Measurements from ENCODE around the gene SRSF12. TPM values are rescaled to one million over a fixed set of nuclear protein-coding genes. Genes with fewer than 3 reads are reported as not detected.

SRSF12 gene
- total RNA-seq, 1 donor from 2014 or later, result 14.7 TPM

DNA sequence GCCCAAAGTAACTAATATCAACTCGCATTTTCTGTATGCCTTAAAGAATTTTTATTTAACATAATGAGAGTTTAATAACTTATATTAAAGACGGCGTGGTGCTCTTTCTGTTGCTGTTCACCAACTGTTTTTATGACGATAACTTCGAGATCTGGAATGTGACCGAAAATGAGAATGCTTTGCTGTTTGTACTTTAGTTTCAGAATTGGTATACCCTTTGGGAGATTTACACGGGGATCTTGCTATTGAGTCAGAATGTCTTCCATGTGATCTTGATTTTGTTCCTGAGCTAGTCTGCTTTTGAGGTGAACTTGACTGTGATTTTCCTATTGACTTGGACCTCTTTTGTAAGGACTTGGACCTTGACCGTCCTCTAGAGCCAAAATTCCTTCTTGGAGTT, 19.4 kb downstream of the SRSF12 start:
- no peak for DNase-seq (ENCODE audit: low spot score in 2 of 2, unreplicated experiment in 2 of 2)
- Mint-ChIP-seq H3K27me3 (ENCODE audit: low read depth) (no peaks in the 10 kb centered on the region), H3K4me3 (no peak overlapping the region), H3K4me1 (no peaks in the 10 kb centered on the region), H3K36me3 (peaks cover 6% of the 10 kb centered on the region), H3K27ac (no peak overlapping the region), H3K9me3 (no peaks in the 10 kb centered on the region)
- TF ChIP-seq CTCF (IDR thresholded peaks at IDR 0.05; ENCODE audit: unreplicated experiment), result no peak

- Mint-ChIP-seq H3K36me3 (peaks cover 28% of the 10 kb centered on the region), H3K27ac (peak overlapping the region; percentile 32), H3K4me1 (peaks cover 25% of the 10 kb centered on the region), H3K27me3 (ENCODE audit: low read depth) (no peaks in the 10 kb centered on the region), H3K4me3 (no peak overlapping the region), H3K9me3 (no peaks in the 10 kb centered on the region)
- DNase-seq (ENCODE audit: low spot score in 2 of 2, unreplicated experiment in 2 of 2), result no peak
- no peak for TF ChIP-seq CTCF (IDR thresholded peaks at IDR 0.05; ENCODE audit: unreplicated experiment)
Measured at GRCh38 chr6:89087881-89088280, 30.0 kb downstream of the SRSF12 start.

GRCh38 chr6:89085409-89086205, 32.3 kb downstream of the SRSF12 start:
- H3K27ac Mint-ChIP-seq, result peak overlapping the region; percentile 15
- H3K9me3 Mint-ChIP-seq, result no peaks in the 10 kb centered on the region
- peaks cover 28% of the 10 kb centered on the region for H3K36me3 Mint-ChIP-seq
- no peak for TF ChIP-seq CTCF (IDR thresholded peaks at IDR 0.05; ENCODE audit: unreplicated experiment)
- peaks cover 29% of the 10 kb centered on the region for H3K4me1 Mint-ChIP-seq
- DNase-seq (ENCODE audit: low spot score in 2 of 2, unreplicated experiment in 2 of 2), result no peak
- H3K4me3 Mint-ChIP-seq, result no peak overlapping the region
- no peaks in the 10 kb centered on the region for H3K27me3 Mint-ChIP-seq (ENCODE audit: low read depth)

GRCh38 chr6:89084954-89085353, 32.9 kb downstream of the SRSF12 start:
- no peak for DNase-seq (ENCODE audit: low spot score in 2 of 2, unreplicated experiment in 2 of 2)
- Mint-ChIP-seq H3K27me3 (ENCODE audit: low read depth) (no peaks in the 10 kb centered on the region), H3K36me3 (peaks cover 28% of the 10 kb centered on the region)

DNA sequence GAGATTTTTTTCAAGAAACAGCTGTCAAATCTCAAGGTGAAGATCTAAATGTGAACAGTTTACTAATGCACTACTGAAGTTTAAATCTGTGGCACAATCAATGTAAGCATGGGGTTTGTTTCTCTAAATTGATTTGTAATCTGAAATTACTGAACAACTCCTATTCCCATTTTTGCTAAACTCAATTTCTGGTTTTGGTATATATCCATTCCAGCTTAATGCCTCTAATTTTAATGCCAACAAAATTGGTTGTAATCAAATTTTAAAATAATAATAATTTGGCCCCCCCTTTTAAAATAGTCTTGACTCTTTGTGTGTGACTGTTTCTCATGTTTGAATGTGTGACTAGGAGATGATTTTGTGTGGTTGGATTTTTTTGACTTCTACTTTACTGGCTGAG, 33.3 kb downstream of the SRSF12 start:
- Mint-ChIP-seq H3K36me3 (peaks cover 28% of the 10 kb centered on the region), H3K9me3 (no peaks in the 10 kb centered on the region), H3K27me3 (ENCODE audit: low read depth) (no peaks in the 10 kb centered on the region), H3K4me1 (peaks cover 29% of the 10 kb centered on the region), H3K27ac (peak overlapping the region; percentile 15), H3K4me3 (peak overlapping the region; percentile 18)
- no peak for DNase-seq (ENCODE audit: low spot score in 2 of 2, unreplicated experiment in 2 of 2)
- TF ChIP-seq CTCF (IDR thresholded peaks at IDR 0.05; ENCODE audit: unreplicated experiment), result no peak

More at GRCh38 chr6:89084954-89085353, 32.9 kb downstream of the SRSF12 start:
- no peak for TF ChIP-seq CTCF (IDR thresholded peaks at IDR 0.05; ENCODE audit: unreplicated experiment)
- H3K9me3 Mint-ChIP-seq, result no peaks in the 10 kb centered on the region
- H3K4me3 Mint-ChIP-seq, result peak overlapping the region; percentile 18
- peak overlapping the region; percentile 15 for H3K27ac Mint-ChIP-seq
- H3K4me1 Mint-ChIP-seq, result peaks cover 29% of the 10 kb centered on the region

All from mesothelial cell of epicardium (in vitro differentiated cells).